Mesenchymal stem cell (in vitro differentiated cells and primary cell): ENCODE data around the gene REP15.
"Not testable (repeated sequence)": the region's sequence is repeated elsewhere in the genome, so short reads cannot be mapped to it uniquely, and the experiment has no call there.

Experiments
- DNase-seq: peaks from one replicate; pipeline ENCODE4 v3.0.0-alpha.2; 2013
- H2AFZ ChIP-seq: one replicate; pipeline ENCODE4 v1.6.1; 2013; ENCODE audit warnings: low read depth, mild to moderate bottlenecking, control low read depth, inconsistent platforms, low read length, moderate library complexity
- H2AK5ac ChIP-seq: 2 replicates; pipeline ENCODE4 v1.6.1; 2013; ENCODE audit warnings: low read length, moderate library complexity, mild to moderate bottlenecking, inconsistent platforms; ENCODE audit not compliant: severe bottlenecking
- H2BK120ac ChIP-seq: one replicate; pipeline ENCODE4 v1.6.1; 2013; ENCODE audit warnings: low read depth, mild to moderate bottlenecking, inconsistent platforms, low read length, moderate library complexity
- H2BK12ac ChIP-seq, 2 experiments: one replicate each; pipeline ENCODE4 v1.6.1; 2013; ENCODE audit warnings: inconsistent platforms in 2 of 2, low read length in 2 of 2, mild to moderate bottlenecking in 2 of 2, moderate library complexity in 2 of 2, control low read depth in 1 of 2
- H2BK15ac ChIP-seq: one replicate; pipeline ENCODE4 v1.6.1; 2013; ENCODE audit warnings: mild to moderate bottlenecking, low read depth, inconsistent platforms; ENCODE audit not compliant: poor library complexity, severe bottlenecking
- H2BK5ac ChIP-seq: 2 replicates; pipeline ENCODE4 v1.6.1; 2013; ENCODE audit warnings: low read depth, mild to moderate bottlenecking, low read length, control low read depth, inconsistent platforms; ENCODE audit not compliant: poor library complexity, severe bottlenecking
- H3K14ac ChIP-seq, 2 experiments: one replicate each; pipeline ENCODE4 v1.6.1; 2013; ENCODE audit warnings: inconsistent platforms in 2 of 2, low read length in 2 of 2, control low read depth in 1 of 2, mild to moderate bottlenecking in 1 of 2, moderate library complexity in 1 of 2
- H3K18ac ChIP-seq, 2 experiments: one replicate each; pipeline ENCODE4 v1.6.1; 2013; ENCODE audit warnings: inconsistent platforms in 2 of 2, low read length in 2 of 2, control low read depth in 1 of 2, low read depth in 1 of 2, mild to moderate bottlenecking in 1 of 2
- H3K23ac ChIP-seq, 2 experiments: one replicate each; pipeline ENCODE4 v1.6.1; 2013; ENCODE audit warnings: inconsistent platforms in 2 of 2, low read length in 2 of 2, mild to moderate bottlenecking in 2 of 2, moderate library complexity in 2 of 2, control low read depth in 1 of 2
- H3K27ac ChIP-seq: 2 replicates; pipeline ENCODE4 v1.5.1; 2013; ENCODE audit warnings: mild to moderate bottlenecking, moderate library complexity, low read length, control low read depth, inconsistent platforms; ENCODE audit not compliant: poor library complexity, severe bottlenecking
- H3K27me3 ChIP-seq, 2 experiments: 2 replicates each; pipeline versions ENCODE4 v1.6.1 to v1.7.0; 2013; ENCODE audit warnings: low read length in 2 of 2, mild to moderate bottlenecking in 2 of 2, moderate library complexity in 2 of 2, control low read depth in 1 of 2, inconsistent platforms in 1 of 2; ENCODE audit not compliant: control insufficient read depth in 1 of 2, insufficient read depth in 1 of 2
- H3K36me3 ChIP-seq, 2 experiments: 2 replicates each; pipeline versions ENCODE4 v1.6.1 to v1.7.0; 2013; ENCODE audit warnings: low read length in 2 of 2, control low read depth in 1 of 2, inconsistent platforms in 1 of 2, low read depth in 1 of 2, mild to moderate bottlenecking in 1 of 2; ENCODE audit not compliant: insufficient read depth in 2 of 2, control insufficient read depth in 1 of 2
- H3K4ac ChIP-seq, 2 experiments: one replicate each; pipeline ENCODE4 v1.6.1; 2013; ENCODE audit warnings: inconsistent platforms in 2 of 2, low read length in 2 of 2, mild to moderate bottlenecking in 2 of 2, moderate library complexity in 2 of 2, control low read depth in 1 of 2, low read depth in 1 of 2
- H3K4me1 ChIP-seq: 2 replicates; pipeline ENCODE4 v1.6.1; 2013; ENCODE audit warnings: low read depth, low read length, control low read depth; ENCODE audit not compliant: control insufficient read depth, insufficient read depth
- H3K4me2 ChIP-seq: 2 replicates; pipeline ENCODE4 v1.6.1; 2013; ENCODE audit warnings: low read length, mild to moderate bottlenecking, inconsistent platforms; ENCODE audit not compliant: poor library complexity, severe bottlenecking
- H3K4me3 ChIP-seq, 2 experiments: 2 replicates each; pipeline versions ENCODE4 v1.5.1 to v1.7.0; 2013; ENCODE audit warnings: low read length in 2 of 2, mild to moderate bottlenecking in 2 of 2, control low read depth in 1 of 2, low read depth in 1 of 2; ENCODE audit not compliant: insufficient read depth in 1 of 2
- H3K79me1 ChIP-seq: replicated peaks from 2 replicates; pipeline ENCODE4 v1.6.1; 2013; ENCODE audit warnings: mild to moderate bottlenecking, control low read depth, low read length, inconsistent platforms; ENCODE audit not compliant: poor library complexity, severe bottlenecking
- H3K9ac ChIP-seq: 2 replicates; pipeline ENCODE4 v1.7.0; 2013; ENCODE audit warnings: mild to moderate bottlenecking, low read length, moderate library complexity
- H3K9me3 ChIP-seq: 2 replicates; pipeline ENCODE4 v1.7.0; 2013; ENCODE audit warnings: mild to moderate bottlenecking, low read length; ENCODE audit not compliant: control insufficient read depth
- H4K8ac ChIP-seq: one replicate; pipeline ENCODE4 v1.6.1; 2013; ENCODE audit warnings: inconsistent platforms, mild to moderate bottlenecking, low read length, moderate library complexity
- H4K91ac ChIP-seq: one replicate; pipeline ENCODE4 v1.6.1; 2013; ENCODE audit warnings: mild to moderate bottlenecking, low read length, inconsistent platforms
- WGBS: methylation state at CpG from one replicate; pipeline ENCODE4 v1.1.7; 2013; ENCODE audit warnings: mixed read lengths; 5-methylcytosine and 5-hydroxymethylcytosine counted together

REP15 gene

DNA sequence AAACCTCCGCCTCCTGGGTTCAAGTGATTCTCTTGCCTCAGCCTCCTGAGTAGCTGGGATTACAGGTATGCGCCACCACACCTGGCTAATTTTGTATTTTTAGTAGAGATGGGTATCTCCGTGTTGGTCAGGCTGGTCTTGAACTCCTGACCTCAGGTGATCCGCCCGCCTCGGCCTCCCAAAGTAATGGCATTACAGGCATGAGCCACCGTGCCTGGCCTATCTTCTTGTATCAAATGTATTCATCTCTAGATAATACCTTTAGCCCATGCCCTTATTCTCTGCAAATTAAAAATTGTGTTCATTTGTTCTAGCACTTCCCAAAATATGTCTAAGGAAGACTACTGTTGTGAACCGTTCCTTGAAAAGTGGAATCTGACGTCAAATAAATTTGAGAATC is 38.1 kb downstream of the REP15 start:
- H2BK5ac ChIP-seq, H3K27me3 ChIP-seq, H3K4me1 ChIP-seq, H2BK15ac ChIP-seq, H2BK12ac ChIP-seq, H3K9me3 ChIP-seq, DNase-seq, H3K27ac ChIP-seq, H2BK120ac ChIP-seq, H3K23ac ChIP-seq, H3K4ac ChIP-seq, H3K9ac ChIP-seq, H4K91ac ChIP-seq, H3K14ac ChIP-seq, H2AK5ac ChIP-seq, H4K8ac ChIP-seq, H2AFZ ChIP-seq, H3K4me3 ChIP-seq, H3K18ac ChIP-seq, H3K4me2 ChIP-seq: not testable (repeated sequence)
- H3K79me1 ChIP-seq: peaks cover 12% of the 10 kb centered on the region
- peaks cover 17 to 76% of the 10 kb centered on the region in 2 experiments for H3K36me3 ChIP-seq
- 97% methylated on average over 7 of the region's 9 CpGs for WGBS

DNA sequence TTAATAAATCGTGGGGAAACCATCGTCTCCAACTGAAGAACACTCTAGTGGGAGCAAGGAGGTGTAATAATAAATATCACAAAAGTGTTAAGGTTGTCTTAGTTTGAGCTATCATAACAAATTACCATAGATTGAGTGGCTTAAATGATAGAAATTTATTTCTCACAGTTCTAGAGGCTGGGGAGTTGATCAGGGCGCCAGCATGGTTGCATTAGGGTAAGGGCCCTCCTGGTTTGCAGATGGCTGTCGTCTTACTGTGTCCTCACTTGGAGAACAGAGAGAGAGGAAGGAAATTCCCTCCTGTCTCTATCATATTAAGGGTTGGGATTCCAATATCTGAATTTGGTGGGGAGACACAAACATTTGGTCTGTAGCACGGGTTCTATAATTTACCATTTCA is 47.4 kb downstream of the REP15 start:
- Histone ChIP-seq H2BK15ac (no peak overlapping the region), H3K4me2 (no peak overlapping the region), H3K4me3 (no peak overlapping the region), H3K18ac (no peak overlapping the region), H3K4me1 (peaks cover 2% of the 10 kb centered on the region), H3K79me1 (peaks cover 12% of the 10 kb centered on the region), H2BK12ac (no peak overlapping the region), H3K27ac (no peak overlapping the region), H3K36me3 (peaks cover 13 to 53% of the 10 kb centered on the region in 2 experiments), H2BK5ac (no peak overlapping the region), H3K9ac (no peak overlapping the region), H3K23ac (no peak overlapping the region), H3K27me3 (no peaks in the 10 kb centered on the region), H3K9me3 (no peaks in the 10 kb centered on the region), H3K4ac (no peak overlapping the region), H2BK120ac (no peak overlapping the region), H3K14ac (no peak overlapping the region), H4K91ac (no peak overlapping the region), H2AK5ac (no peak overlapping the region), H2AFZ (no peak overlapping the region), H4K8ac (no peak overlapping the region)
- no peak for DNase-seq
- 100% methylated on average over 4 of the region's 5 CpGs for WGBS

DNA sequence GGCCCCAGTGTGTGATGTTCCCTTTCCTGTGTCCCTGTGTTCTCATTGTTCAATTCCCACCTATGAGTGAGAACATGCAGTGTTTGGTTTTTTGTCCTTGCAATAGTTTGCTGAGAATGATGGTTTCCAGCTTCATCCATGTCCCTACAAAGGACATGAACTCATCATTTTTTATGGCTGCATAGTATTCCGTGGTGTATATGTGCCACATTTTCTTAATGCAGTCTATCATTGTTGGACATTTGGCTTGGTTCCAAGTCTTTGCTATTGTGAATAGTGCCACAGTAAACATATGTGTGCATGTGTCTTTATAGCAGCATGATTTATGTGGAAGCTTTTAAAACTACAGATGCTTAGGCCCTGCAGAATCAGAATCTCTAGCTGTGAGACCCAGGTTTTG is 49.5 kb downstream of the REP15 start:
- not testable (repeated sequence) for H3K4me1 ChIP-seq, H2AK5ac ChIP-seq, H2BK120ac ChIP-seq, H2BK5ac ChIP-seq, H3K14ac ChIP-seq, DNase-seq, H3K27ac ChIP-seq, H2BK15ac ChIP-seq, H4K91ac ChIP-seq, H3K4me2 ChIP-seq, H3K9me3 ChIP-seq, H3K18ac ChIP-seq, H3K27me3 ChIP-seq, H3K4ac ChIP-seq, H3K23ac ChIP-seq, H3K9ac ChIP-seq, H2BK12ac ChIP-seq, H3K4me3 ChIP-seq, H2AFZ ChIP-seq, H4K8ac ChIP-seq
- peaks cover 10 to 41% of the 10 kb centered on the region in 2 experiments for H3K36me3 ChIP-seq
- WGBS: 93% methylated on average over 1 of the region's 1 CpG
- H3K79me1 ChIP-seq: peaks cover 14% of the 10 kb centered on the region
